HCT116 (cell line): ENCODE measurements around the gene GRIFIN. TPM values are rescaled to one million over a fixed set of nuclear protein-coding genes. Genes with fewer than 3 reads are reported as not detected.

Source experiments
- ATAC-seq: fragments of 200-7000 bp; cut with Tn5 transposase; 2 replicates; pipeline ENCODE4 v1.9.1; 2020; ENCODE audit warnings: mild to moderate bottlenecking, moderate library complexity
- BruUV-seq: library from RNA; stranded (reverse); fragments of 400-500 nt; replicated peaks from 2 replicates; lab custom pipeline; 2021; lab: Mats Ljungman, UMichigan
- CTCF ChIA-PET: fragments of 300-600 bp; sonication (Branson Sonifier 250); formaldehyde crosslinking; loops from one replicate; lab custom pipeline; 2021; ENCODE audit warnings: antibody characterized with exemption; lab: Charles Lee
- POLR2A ChIA-PET: fragments of 300-600, 350-600 bp; sonication (Branson Sonifier 250); formaldehyde crosslinking; loops from one replicate; lab custom pipeline; 2021; ENCODE audit warnings: antibody characterized with exemption; lab: Charles Lee
- RAD21 ChIA-PET, 2 experiments: fragments of 300-600 bp; sonication (Branson Sonifier 250); formaldehyde crosslinking; loops; one replicate each; lab custom pipeline; 2023; ENCODE audit warnings: low total read pairs in 2 of 2; ENCODE audit not compliant: uncharacterized antibody in 2 of 2, unreplicated experiment in 2 of 2, low non-redundant PET in 1 of 2; lab: Charles Lee
- DNase-seq: peaks from one replicate; pipeline ENCODE4 v3.0.0-alpha.2; 2010; ENCODE audit warnings: low read depth, low spot score
- H2AFZ ChIP-seq: fragments of 200-600 bp; shearing (Covaris generic), sonication (generic); 2 replicates; pipeline ENCODE4 v1.6.1; 2017; ENCODE audit warnings: low read depth, mixed run types, mixed read lengths, antibody characterized with exemption, low read length; ENCODE audit not compliant: poor library complexity, severe bottlenecking
- H3K27ac ChIP-seq: 2 replicates; pipeline ENCODE4 v1.5.1; 2012; ENCODE audit warnings: low read depth, low read length
- H3K27me3 ChIP-seq: fragments of 200-600 bp; sonication (generic); 2 replicates; pipeline ENCODE4 v1.6.1; 2016; ENCODE audit warnings: mixed run types, low read length, mixed read lengths; ENCODE audit not compliant: insufficient read depth
- H3K36me3 ChIP-seq, 2 experiments: fragments of 200-500 bp in 1 of 2; fragments of 200-600 bp in 1 of 2; sonication (Bioruptor generic) in 1 of 2; sonication (generic) in 1 of 2; 2 replicates each; pipeline versions ENCODE4 v1.5.1 to v1.6.1; 2014 to 2016; ENCODE audit warnings: low read length in 2 of 2, inconsistent platforms in 1 of 2, mixed read lengths in 1 of 2, mixed run types in 1 of 2; ENCODE audit not compliant: insufficient read depth in 2 of 2, control insufficient read depth in 1 of 2
- H3K4me1 ChIP-seq, 2 experiments: fragments of 200-600 bp in 1 of 2; sonication (generic) in 1 of 2; 2 replicates each; pipeline versions ENCODE4 v1.5.1 to v1.6.1; 2012 to 2017; ENCODE audit warnings: low read length in 2 of 2, inconsistent platforms in 1 of 2, mild to moderate bottlenecking in 1 of 2, mixed read lengths in 1 of 2, mixed run types in 1 of 2, moderate library complexity in 1 of 2; ENCODE audit not compliant: insufficient read depth in 2 of 2, control insufficient read depth in 1 of 2
- H3K4me2 ChIP-seq: fragments of 200-600 bp; sonication (generic); 2 replicates; pipeline ENCODE4 v1.6.1; 2017; ENCODE audit warnings: mixed run types, low read length, mixed read lengths
- H3K4me3 ChIP-seq, 2 experiments: fragments of 200-600 bp in 1 of 2; sonication (generic) in 1 of 2; replicated peaks in 1 of 2; 2 replicates each; pipeline ENCODE4 v1.5.1; 2011 to 2016; ENCODE audit warnings: low read length in 2 of 2, control low read depth in 1 of 2, low read depth in 1 of 2, mild to moderate bottlenecking in 1 of 2, mixed read lengths in 1 of 2, mixed run types in 1 of 2
- H3K79me2 ChIP-seq: fragments of 200-600 bp; sonication (generic); 2 replicates; pipeline ENCODE4 v1.6.1; 2017; ENCODE audit warnings: mild to moderate bottlenecking, mixed run types, low read length, moderate library complexity, mixed read lengths; ENCODE audit not compliant: insufficient read depth
- H3K9ac ChIP-seq: fragments of 200-600 bp; sonication (generic); 2 replicates; pipeline ENCODE4 v1.6.1; 2016; ENCODE audit warnings: low read length, mixed read lengths
- H3K9me2 ChIP-seq: fragments of 200-600 bp; sonication (generic), shearing (Covaris generic); 2 replicates; pipeline ENCODE4 v1.6.1; 2017; ENCODE audit warnings: mixed run types, mild to moderate bottlenecking, moderate library complexity; ENCODE audit not compliant: insufficient read depth
- H3K9me3 ChIP-seq, 2 experiments: fragments of 200-500 bp in 1 of 2; fragments of 200-600 bp in 1 of 2; sonication (Bioruptor generic) in 1 of 2; sonication (generic) in 1 of 2; 2 replicates each; pipeline ENCODE4 v1.6.1; 2014 to 2017; ENCODE audit warnings: low read length in 2 of 2, mixed read lengths in 2 of 2, inconsistent platforms in 1 of 2, low read depth in 1 of 2, mild to moderate bottlenecking in 1 of 2, mixed run types in 1 of 2, moderate library complexity in 1 of 2; ENCODE audit not compliant: control insufficient read depth in 1 of 2, insufficient read depth in 1 of 2
- H4K20me1 ChIP-seq: fragments of 200-600 bp; sonication (generic), shearing (Covaris generic); 2 replicates; pipeline ENCODE4 v1.6.1; 2017; ENCODE audit warnings: mixed run types, mild to moderate bottlenecking, moderate library complexity; ENCODE audit not compliant: insufficient read depth
- CEBPB ChIP-seq: IDR thresholded peaks from 2 replicates; pipeline ENCODE4 v1.6.1; 2012; ENCODE audit warnings: low read depth
- ELF1 ChIP-seq: IDR thresholded peaks from 2 replicates; pipeline ENCODE4 v1.6.1; 2012; ENCODE audit warnings: low read depth, borderline replicate concordance
- EZH2phosphoT487 ChIP-seq: fragments of 200-600 bp; IDR thresholded peaks from 2 replicates; pipeline ENCODE4 v1.6.1; 2018; ENCODE audit warnings: antibody characterized with exemption, borderline replicate concordance
- FOSL1 ChIP-seq: IDR thresholded peaks from 2 replicates; pipeline ENCODE4 v1.6.1; 2012; ENCODE audit warnings: low read depth
- MAX ChIP-seq: IDR thresholded peaks from 2 replicates; pipeline ENCODE4 v1.6.1; 2012
- POLR2AphosphoS5 ChIP-seq: IDR thresholded peaks from 2 replicates; pipeline ENCODE4 v1.6.1; 2011; ENCODE audit warnings: mild to moderate bottlenecking, low read depth, low read length, moderate library complexity
- RAD21 ChIP-seq: IDR thresholded peaks from 2 replicates; pipeline ENCODE4 v1.6.1; 2012; ENCODE audit warnings: low read depth, mild to moderate bottlenecking
- SIN3A ChIP-seq: IDR thresholded peaks from 2 replicates; pipeline ENCODE4 v1.6.1; 2012; ENCODE audit warnings: low read depth
- SRF ChIP-seq: IDR thresholded peaks from 2 replicates; pipeline ENCODE4 v1.6.1; 2012; ENCODE audit warnings: low read depth
- intact Hi-C: fragments of 100-400 bp; cut with micrococcal nuclease; formaldehyde crosslinking; loops from 2 replicates; pipeline ENCODE4 v1.10.0; 2022
- total RNA-seq: library from RNA; stranded (reverse); gene quantifications from one replicate; pipeline ENCODE4 v1.2.1, GENCODE V29; 2021; ENCODE audit not compliant: unreplicated experiment
- TF ChIP-seq, protein P1 (sequence below): IDR thresholded peaks from 2 replicates; pipeline ENCODE4 v1.6.1; 2012; ENCODE audit warnings: low read depth

Gene GRIFIN
- total RNA-seq, 1 experiment from 2014 or later = not detected

- POLR2A ChIA-PET = no interaction called here
- Histone ChIP-seq H3K4me3 (no peak overlapping the region), H3K79me2 (no peaks in the 10 kb centered on the region), H3K4me1 (no peaks in the 10 kb centered on the region; a peak in 1 of 4 replicates), H3K27ac (no peak overlapping the region), H3K9me2 (no peaks in the 10 kb centered on the region), H3K9ac (no peak overlapping the region), H3K4me2 (no peak overlapping the region), H4K20me1 (no peaks in the 10 kb centered on the region), H2AFZ (no peak overlapping the region), H3K36me3 (no peaks in the 10 kb centered on the region), H3K27me3 (no peaks in the 10 kb centered on the region), H3K9me3 (no peaks in the 10 kb centered on the region)
- BruUV-seq = no TSS peak
- no peak for TF ChIP-seq EZH2phosphoT487
- no peak for TF ChIP-seq SIN3A
- no peak for TF ChIP-seq POLR2AphosphoS5
- no peak for TF ChIP-seq CEBPB
- no peak for TF ChIP-seq FOSL1
- TF ChIP-seq MAX = no peak
- no peak for TF ChIP-seq RAD21
- TF ChIP-seq, protein P1, sequence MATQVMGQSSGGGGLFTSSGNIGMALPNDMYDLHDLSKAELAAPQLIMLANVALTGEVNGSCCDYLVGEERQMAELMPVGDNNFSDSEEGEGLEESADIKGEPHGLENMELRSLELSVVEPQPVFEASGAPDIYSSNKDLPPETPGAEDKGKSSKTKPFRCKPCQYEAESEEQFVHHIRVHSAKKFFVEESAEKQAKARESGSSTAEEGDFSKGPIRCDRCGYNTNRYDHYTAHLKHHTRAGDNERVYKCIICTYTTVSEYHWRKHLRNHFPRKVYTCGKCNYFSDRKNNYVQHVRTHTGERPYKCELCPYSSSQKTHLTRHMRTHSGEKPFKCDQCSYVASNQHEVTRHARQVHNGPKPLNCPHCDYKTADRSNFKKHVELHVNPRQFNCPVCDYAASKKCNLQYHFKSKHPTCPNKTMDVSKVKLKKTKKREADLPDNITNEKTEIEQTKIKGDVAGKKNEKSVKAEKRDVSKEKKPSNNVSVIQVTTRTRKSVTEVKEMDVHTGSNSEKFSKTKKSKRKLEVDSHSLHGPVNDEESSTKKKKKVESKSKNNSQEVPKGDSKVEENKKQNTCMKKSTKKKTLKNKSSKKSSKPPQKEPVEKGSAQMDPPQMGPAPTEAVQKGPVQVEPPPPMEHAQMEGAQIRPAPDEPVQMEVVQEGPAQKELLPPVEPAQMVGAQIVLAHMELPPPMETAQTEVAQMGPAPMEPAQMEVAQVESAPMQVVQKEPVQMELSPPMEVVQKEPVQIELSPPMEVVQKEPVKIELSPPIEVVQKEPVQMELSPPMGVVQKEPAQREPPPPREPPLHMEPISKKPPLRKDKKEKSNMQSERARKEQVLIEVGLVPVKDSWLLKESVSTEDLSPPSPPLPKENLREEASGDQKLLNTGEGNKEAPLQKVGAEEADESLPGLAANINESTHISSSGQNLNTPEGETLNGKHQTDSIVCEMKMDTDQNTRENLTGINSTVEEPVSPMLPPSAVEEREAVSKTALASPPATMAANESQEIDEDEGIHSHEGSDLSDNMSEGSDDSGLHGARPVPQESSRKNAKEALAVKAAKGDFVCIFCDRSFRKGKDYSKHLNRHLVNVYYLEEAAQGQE = no peak
- TF ChIP-seq ELF1 = no peak
- TF ChIP-seq SRF = no peak
- intact Hi-C loops = no loop called here
- CTCF ChIA-PET = interaction anchor here (1.2 kb wide), 1 partner anchor 30 kb away, joined by 4 read pairs; no protein-coding TSS in a partner anchor
- RAD21 ChIA-PET = no interaction called here
- DNase-seq (no peak), ATAC-seq (no peak)
These were observed 22.5 kb upstream of the GRIFIN start for GRCh38 chr7:2498708-2499107.
